Measurements from ENCODE around the gene ADARB2. TPM values are rescaled to one million over a fixed set of nuclear protein-coding genes. Genes with fewer than 3 reads are reported as not detected.

Gene ADARB2
- total RNA-seq, 4 donors from 2014 or later, result 0.13 to 6.1 (median 0.57) TPM

GRCh38 chr10:1406132-1406966 is 331.0 kb downstream of the ADARB2 start:
- no peak for DNase-seq (ENCODE audit: low spot score)
- TF ChIP-seq CTCF (IDR thresholded peaks at IDR 0.05), result no peak
- ATAC-seq (ENCODE audit: low FRiP score), result no peak

DNA sequence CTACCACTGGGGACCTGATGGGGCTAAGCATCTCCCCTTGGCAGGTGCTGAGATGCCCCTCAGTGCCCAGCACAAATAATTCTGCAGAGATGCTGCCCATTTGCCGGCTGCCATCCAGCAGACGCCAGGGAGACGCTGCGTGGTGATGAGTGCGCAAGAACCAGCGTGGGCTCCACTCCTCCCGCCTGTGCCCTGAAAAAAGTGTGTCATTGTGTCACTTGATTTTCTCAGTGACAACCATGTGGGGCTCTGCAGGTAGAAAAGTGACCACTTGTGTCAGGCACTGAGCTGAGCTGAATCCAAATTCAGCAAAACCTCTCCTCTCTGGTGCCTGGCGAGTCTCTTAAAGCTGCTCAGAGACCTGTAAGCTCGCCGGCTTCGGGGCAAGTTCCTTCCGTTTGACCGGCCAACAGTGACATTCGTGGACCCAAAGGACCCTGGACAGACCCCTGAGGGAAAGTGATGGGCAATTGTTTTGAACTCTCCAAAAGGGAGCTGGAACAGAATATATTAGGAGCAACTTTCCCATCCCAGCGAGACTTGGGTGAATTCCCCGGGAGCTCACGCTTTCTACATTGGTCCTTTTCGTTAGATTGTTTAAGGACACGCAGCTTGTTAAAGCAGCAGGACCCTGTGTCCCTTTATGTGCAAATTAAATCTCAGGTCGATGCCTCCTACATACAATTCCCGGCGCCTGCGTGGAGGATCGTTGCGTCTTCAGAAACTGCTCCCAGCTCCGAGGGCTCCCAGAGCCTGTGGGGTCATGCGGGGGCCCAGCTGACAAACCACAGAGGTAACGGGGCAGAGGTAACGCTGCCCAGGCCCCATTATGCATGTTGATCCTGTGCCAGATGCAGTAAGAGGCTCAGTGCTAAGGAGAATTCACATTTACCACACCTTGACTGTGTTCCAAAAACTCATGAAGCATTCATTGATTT is 332.7 kb downstream of the ADARB2 start:
- ATAC-seq (ENCODE audit: low FRiP score) (no peak), DNase-seq (ENCODE audit: low spot score) (no peak)
- no peak for TF ChIP-seq CTCF (IDR thresholded peaks at IDR 0.05)

DNA sequence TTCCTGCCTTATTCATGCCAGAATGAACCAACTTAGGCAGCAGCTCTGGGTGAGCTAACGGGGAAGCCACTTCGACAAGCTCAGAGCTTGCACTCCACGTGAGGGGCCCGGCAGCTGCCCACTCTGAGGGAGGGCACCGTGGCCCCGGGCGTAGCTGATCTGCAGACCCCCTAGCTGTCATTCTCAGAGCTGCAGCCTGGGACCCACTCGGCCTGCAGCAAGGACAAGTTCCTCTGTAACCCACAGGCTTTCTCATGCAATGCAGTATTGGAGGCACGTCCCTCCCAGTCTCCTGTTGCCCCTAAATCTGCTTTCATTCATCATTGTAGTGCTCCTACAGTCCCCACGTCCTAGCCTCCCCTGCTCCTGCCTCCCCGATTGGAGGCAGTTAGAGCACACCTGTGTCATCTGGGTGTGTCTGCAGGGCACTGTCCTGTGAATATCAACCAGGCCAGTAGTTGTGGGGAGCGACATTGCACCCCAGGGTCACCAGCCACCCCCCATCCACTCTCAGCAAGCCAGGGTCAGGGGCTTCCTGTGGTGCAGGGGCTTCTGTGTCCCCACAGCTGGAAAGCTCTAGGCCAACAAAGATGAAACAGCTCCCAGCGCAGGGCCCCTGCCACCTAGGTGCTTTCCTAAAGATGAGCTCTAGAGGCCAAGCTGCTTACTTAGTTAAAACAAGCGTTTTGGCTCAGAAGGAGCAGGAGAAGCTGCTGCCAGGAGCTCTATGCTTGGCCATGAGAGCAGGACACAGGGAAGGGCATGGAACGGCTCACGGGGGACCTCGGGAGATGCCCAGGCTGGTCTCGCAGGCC is 333.6 kb downstream of the ADARB2 start:
- no peak for DNase-seq (ENCODE audit: low spot score)

GRCh38 chr10:1402816-1403507 is 334.4 kb downstream of the ADARB2 start:
- ATAC-seq (ENCODE audit: low FRiP score) (no peak), DNase-seq (ENCODE audit: low spot score) (no peak)
- TF ChIP-seq CTCF (IDR thresholded peaks at IDR 0.05), result no peak

More for the DNA sequence above, 333.6 kb downstream of the ADARB2 start:
- no peak for ATAC-seq (ENCODE audit: low FRiP score)
- TF ChIP-seq CTCF (IDR thresholded peaks at IDR 0.05), result no peak

- ATAC-seq (ENCODE audit: low FRiP score) (no peak), DNase-seq (ENCODE audit: low spot score) (no peak)
- no peak for TF ChIP-seq CTCF (IDR thresholded peaks at IDR 0.05)
These were observed 335.1 kb downstream of the ADARB2 start for GRCh38 chr10:1402016-1402770.
